Ectodermal cell (in vitro differentiated cells): Measurements from ENCODE around the gene COL24A1.

ENCODE experiments used
- H3K27ac ChIP-seq: 2 replicates; pipeline ENCODE4 v1.7.0; 2013; ENCODE audit warnings: mild to moderate bottlenecking, low read depth, low read length; ENCODE audit not compliant: insufficient read depth, poor library complexity, severe bottlenecking
- H3K27me3 ChIP-seq: 2 replicates; pipeline ENCODE4 v1.7.0; 2013; ENCODE audit warnings: mild to moderate bottlenecking, low read length; ENCODE audit not compliant: insufficient read depth, control insufficient read depth, poor library complexity, severe bottlenecking
- H3K36me3 ChIP-seq: one replicate; pipeline ENCODE4 v1.7.0; 2013; ENCODE audit warnings: low read length; ENCODE audit not compliant: control insufficient read depth, insufficient read depth
- H3K4me1 ChIP-seq: one replicate; pipeline ENCODE4 v1.7.0; 2013; ENCODE audit warnings: low read length; ENCODE audit not compliant: control insufficient read depth, insufficient read depth
- H3K4me3 ChIP-seq: 2 replicates; pipeline ENCODE4 v1.7.0; 2013; ENCODE audit warnings: low read depth, low read length, control low read depth; ENCODE audit not compliant: insufficient read depth
- H3K9me3 ChIP-seq: 2 replicates; pipeline ENCODE4 v1.7.0; 2013; ENCODE audit warnings: mild to moderate bottlenecking, low read length, moderate library complexity; ENCODE audit not compliant: control insufficient read depth
- WGBS, 2 experiments: methylation state at CpG; one replicate each; pipeline ENCODE4 v1.1.7; 2013; ENCODE audit warnings: missing lambda C conversion rate in 2 of 2; 5-methylcytosine and 5-hydroxymethylcytosine counted together

COL24A1 gene

GRCh38 chr1:86154571-86155050 lies 2.0 kb downstream of the COL24A1 start:
- no peaks in the 10 kb centered on the region for H3K36me3 ChIP-seq
- no peak overlapping the region for H3K27ac ChIP-seq
- peaks cover 16% of the 10 kb centered on the region for H3K4me1 ChIP-seq
- peak overlapping the region; percentile 17 for H3K4me3 ChIP-seq
- H3K27me3 ChIP-seq, result peaks cover 52% of the 10 kb centered on the region
- H3K9me3 ChIP-seq, result no peaks in the 10 kb centered on the region
- WGBS, 2 experiments, result 5 to 6% methylated on average over 20 of the region's 20 CpGs

DNA sequence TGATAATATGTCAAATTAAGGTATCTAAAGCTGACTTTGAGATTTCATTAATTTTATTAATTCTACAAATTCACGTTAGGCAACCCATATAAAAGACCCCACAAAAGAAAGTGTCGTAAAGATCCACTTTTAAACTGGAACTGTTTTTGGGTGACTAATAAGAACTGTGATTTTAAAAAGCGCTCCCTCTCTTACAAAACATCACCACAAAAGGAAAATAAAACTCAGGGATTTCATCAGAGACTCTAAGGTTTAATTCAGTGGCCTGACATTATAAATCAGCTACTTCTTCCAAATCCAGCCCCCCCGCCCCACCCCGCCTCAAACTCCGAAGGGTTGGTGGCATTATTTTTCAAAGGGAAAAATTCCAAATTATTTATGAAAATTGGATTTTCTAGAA lies 2.7 kb downstream of the COL24A1 start:
- 90 to 98% methylated on average over 2 to 4 of the region's 6 CpGs for WGBS, 2 experiments
- H3K27ac ChIP-seq, result no peak overlapping the region
- H3K4me3 ChIP-seq, result no peak overlapping the region
- peaks cover 16% of the 10 kb centered on the region for H3K4me1 ChIP-seq
- H3K9me3 ChIP-seq, result no peaks in the 10 kb centered on the region
- H3K27me3 ChIP-seq, result peaks cover 52% of the 10 kb centered on the region
- H3K36me3 ChIP-seq, result no peaks in the 10 kb centered on the region

- Histone ChIP-seq H3K27me3 (peaks cover 52% of the 10 kb centered on the region), H3K9me3 (no peaks in the 10 kb centered on the region), H3K4me1 (peaks cover 16% of the 10 kb centered on the region), H3K4me3 (no peak overlapping the region), H3K27ac (no peak overlapping the region), H3K36me3 (no peaks in the 10 kb centered on the region)
- WGBS, 2 experiments, result 82 to 89% methylated on average over 1 of the region's 1 CpG
Observed at GRCh38 chr1:86152887-86153286, 3.7 kb downstream of the COL24A1 start.

- 73 to 74% methylated on average over 2 of the region's 2 CpGs for WGBS, 2 experiments
- H3K27ac ChIP-seq, result no peak overlapping the region
- no peaks in the 10 kb centered on the region for H3K9me3 ChIP-seq
- peaks cover 38% of the 10 kb centered on the region for H3K27me3 ChIP-seq
- no peak overlapping the region for H3K4me3 ChIP-seq
- no peaks in the 10 kb centered on the region for H3K36me3 ChIP-seq
- peaks cover 13% of the 10 kb centered on the region for H3K4me1 ChIP-seq
Observed at GRCh38 chr1:86151427-86151826, 5.1 kb downstream of the COL24A1 start.

DNA sequence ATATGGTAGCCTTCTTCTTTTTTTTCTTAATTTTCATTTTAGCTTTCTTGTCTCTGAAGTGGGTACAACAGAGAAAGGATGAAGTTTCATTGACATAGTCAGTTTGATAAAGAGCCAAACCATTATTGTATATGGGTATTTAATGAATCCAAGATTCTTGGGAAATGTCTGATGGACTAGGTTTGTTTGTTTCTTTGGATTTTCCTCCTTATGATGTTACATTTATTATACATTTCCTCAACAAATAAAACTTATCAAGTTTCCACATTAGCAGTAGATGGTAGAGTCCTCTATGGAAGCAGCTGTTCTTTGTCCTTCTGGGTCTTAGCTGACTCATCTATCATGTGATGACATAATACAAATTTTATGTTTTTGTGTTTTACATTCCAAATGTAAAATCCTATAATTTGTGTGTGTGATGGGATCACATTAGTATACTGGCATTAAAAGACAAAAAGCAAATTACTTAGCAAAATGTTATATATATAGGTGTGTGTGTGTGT lies 6.0 kb downstream of the COL24A1 start:
- Histone ChIP-seq H3K27ac (no peak overlapping the region), H3K9me3 (no peaks in the 10 kb centered on the region), H3K27me3 (peaks cover 30% of the 10 kb centered on the region), H3K4me1 (peaks cover 5% of the 10 kb centered on the region), H3K4me3 (no peak overlapping the region), H3K36me3 (no peaks in the 10 kb centered on the region)

DNA sequence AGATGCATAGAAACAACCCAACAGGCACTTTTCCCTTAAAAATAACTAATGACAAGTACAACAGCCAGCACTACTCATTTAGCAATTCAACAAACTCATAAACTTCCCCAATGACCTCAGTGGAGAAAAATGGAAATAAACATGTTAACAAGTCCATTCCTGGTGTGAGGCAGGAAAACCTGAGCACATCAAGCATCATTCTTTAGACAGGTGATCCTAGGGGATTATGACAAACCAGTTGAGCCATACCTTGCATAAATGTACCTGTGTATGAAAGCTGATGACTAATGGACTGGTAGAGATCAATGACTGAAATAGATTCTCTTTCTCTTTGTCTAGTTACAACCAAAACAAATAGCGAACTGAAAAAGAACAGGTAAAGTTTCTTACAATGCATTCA lies 7.0 kb downstream of the COL24A1 start:
- H3K9me3 ChIP-seq, result no peaks in the 10 kb centered on the region
- 94 to 95% methylated on average over 1 of the region's 1 CpG for WGBS, 2 experiments
- H3K36me3 ChIP-seq, result no peaks in the 10 kb centered on the region
- H3K4me3 ChIP-seq, result no peak overlapping the region
- peaks cover 20% of the 10 kb centered on the region for H3K27me3 ChIP-seq
- H3K27ac ChIP-seq, result no peak overlapping the region
- H3K4me1 ChIP-seq, result no peaks in the 10 kb centered on the region

- no peaks in the 10 kb centered on the region for H3K9me3 ChIP-seq
- H3K27ac ChIP-seq, result no peak overlapping the region
- 92 to 94% methylated on average over 2 of the region's 2 CpGs for WGBS, 2 experiments
- no peak overlapping the region for H3K4me3 ChIP-seq
- H3K36me3 ChIP-seq, result no peaks in the 10 kb centered on the region
- H3K27me3 ChIP-seq, result peaks cover 5% of the 10 kb centered on the region
- no peaks in the 10 kb centered on the region for H3K4me1 ChIP-seq
Observed at GRCh38 chr1:86147755-86148154, 8.8 kb downstream of the COL24A1 start.

- Histone ChIP-seq H3K27ac (no peak overlapping the region), H3K4me3 (no peak overlapping the region), H3K36me3 (no peaks in the 10 kb centered on the region), H3K27me3 (no peaks in the 10 kb centered on the region), H3K9me3 (no peaks in the 10 kb centered on the region), H3K4me1 (no peaks in the 10 kb centered on the region)
- no CpG with 5 or more reads among the region's 2 CpGs for WGBS, 2 experiments
Observed at GRCh38 chr1:86146566-86146965, 10.0 kb downstream of the COL24A1 start.

DNA sequence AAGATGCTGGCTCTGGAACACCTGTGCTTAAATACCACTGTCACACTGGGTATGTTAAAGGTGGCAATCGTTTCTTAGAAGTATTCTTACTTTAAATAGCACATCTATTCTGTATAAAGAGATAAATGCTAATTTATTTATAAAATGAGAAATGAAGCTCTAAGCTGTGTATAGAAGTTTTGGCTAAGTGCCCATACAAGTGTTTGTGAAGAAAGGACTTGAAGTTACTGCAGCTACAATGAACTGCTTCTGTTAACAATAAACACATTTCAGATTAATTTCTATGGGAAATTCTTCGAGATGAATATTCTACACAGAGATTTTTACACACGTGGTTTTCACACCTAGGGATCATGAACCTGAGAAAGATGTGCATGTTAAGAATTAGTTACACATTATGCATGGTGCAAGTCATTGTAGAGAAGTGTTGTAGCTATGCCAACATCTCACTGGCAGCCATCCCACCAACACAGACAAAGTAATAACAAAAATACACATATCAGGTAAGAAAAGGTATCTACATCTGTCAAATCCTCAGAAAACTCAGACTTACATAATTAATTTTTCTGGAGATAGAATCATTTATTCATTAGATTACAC lies 16.2 kb downstream of the COL24A1 start:
- H3K36me3 ChIP-seq, result no peaks in the 10 kb centered on the region
- no peaks in the 10 kb centered on the region for H3K9me3 ChIP-seq

DNA sequence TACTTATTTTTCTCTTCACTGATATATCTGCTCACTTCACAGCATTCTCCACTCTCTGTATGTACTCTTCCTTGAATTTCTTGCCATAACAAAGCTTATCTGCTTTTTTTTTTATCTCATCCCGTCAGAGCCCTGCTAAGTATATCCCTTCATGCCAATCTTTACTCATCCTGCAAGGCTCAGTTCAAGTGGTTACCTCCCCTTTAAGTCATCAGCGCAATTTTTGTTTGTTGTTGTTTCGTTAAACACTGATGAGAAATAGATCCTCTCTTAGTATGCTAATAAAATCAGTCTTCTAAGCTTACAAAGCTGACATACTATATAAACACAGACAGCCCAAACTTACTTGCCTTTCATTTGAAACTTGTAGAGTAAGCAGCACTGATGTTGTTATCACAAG lies 17.8 kb downstream of the COL24A1 start:
- no peaks in the 10 kb centered on the region for H3K4me1 ChIP-seq
- H3K4me3 ChIP-seq, result no peak overlapping the region
- H3K27me3 ChIP-seq, result no peaks in the 10 kb centered on the region
- H3K27ac ChIP-seq, result no peak overlapping the region
- 92 to 95% methylated on average over 2 to 3 of the region's 3 CpGs for WGBS, 2 experiments
- no peaks in the 10 kb centered on the region for H3K9me3 ChIP-seq
- H3K36me3 ChIP-seq, result no peaks in the 10 kb centered on the region

More for the DNA sequence above, 16.2 kb downstream of the COL24A1 start:
- Histone ChIP-seq H3K27ac (no peak overlapping the region), H3K4me1 (no peaks in the 10 kb centered on the region), H3K27me3 (no peaks in the 10 kb centered on the region), H3K4me3 (no peak overlapping the region)
- 75 to 100% methylated on average over 1 to 2 of the region's 3 CpGs for WGBS, 2 experiments
